HG02623 (cell line): ENCODE measurements around the gene PCDHGC3.
"Not testable (repeated sequence)": the region's sequence is repeated elsewhere in the genome, so short reads cannot be mapped to it uniquely, and the experiment has no call there.

Experiments used
- ATAC-seq: cut with Tn5 transposase; IDR thresholded peaks from one replicate; pipeline ENCODE4 v1.9.1; 2021; ENCODE audit warnings: moderate library complexity; ENCODE audit not compliant: unreplicated experiment

The PCDHGC3 gene

DNA sequence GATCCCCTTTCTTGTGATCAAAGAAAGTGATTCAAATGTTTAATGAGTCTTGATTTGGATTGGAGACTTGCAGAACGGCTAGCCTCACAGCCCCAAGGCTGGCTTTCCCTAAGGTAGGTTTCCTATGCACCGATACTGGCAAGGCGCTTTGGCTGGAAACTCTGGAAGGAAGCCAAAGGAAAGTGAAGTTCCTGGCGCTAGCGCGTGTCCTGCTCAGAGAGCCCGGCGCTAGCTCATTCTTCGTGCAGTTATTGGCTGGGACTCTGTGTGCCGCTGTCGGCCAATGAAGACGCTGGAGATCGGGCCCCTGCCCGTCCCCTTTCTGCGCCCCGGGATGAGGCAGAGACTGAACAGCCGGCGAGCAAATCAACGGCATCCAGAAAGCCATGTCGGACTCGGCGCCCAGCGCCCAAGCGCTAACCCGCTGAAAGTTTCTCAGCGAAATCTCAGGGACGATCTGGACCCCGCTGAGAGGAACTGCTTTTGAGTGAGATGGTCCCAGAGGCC, at the start of gene PCDHGC3:
Gene PCDHGC3 (plus strand): TSS at position 342 of the 507 bp plus-strand sequence. CDS start 151 bp downstream, at position 493.
- peak; percentile 97 for ATAC-seq

DNA sequence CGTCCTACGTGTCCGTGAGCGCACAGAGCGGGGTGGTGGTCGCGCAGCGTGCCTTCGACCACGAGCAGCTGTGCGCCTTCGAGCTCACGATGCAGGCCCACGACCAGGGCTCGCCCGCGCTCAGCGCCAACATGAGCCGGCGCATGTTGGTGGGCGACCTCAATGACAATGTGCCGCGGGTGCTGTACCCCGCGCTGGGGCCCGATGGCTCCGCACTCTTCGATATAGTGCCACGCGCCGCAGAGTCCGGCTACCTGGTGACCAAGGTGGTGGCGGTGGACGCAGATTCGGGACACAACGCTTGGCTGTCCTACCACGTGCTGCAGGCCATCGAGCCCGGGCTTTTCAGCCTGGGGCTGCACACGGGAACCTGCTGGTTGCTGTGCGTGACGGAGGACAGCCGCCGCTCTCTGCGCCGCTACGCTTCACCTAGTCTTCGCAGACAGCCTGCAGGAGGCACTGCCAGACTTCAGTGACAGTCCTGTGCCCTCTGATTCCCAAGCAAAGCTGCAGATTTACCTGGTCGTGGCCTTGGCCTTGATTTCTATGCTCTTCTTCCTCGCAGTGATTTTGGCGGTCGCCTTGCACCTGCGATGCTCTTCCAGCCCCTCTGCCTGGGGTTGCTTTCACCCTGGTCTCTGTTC, 47.9 kb upstream of the PCDHGC3 start:
- ATAC-seq = no peak

DNA sequence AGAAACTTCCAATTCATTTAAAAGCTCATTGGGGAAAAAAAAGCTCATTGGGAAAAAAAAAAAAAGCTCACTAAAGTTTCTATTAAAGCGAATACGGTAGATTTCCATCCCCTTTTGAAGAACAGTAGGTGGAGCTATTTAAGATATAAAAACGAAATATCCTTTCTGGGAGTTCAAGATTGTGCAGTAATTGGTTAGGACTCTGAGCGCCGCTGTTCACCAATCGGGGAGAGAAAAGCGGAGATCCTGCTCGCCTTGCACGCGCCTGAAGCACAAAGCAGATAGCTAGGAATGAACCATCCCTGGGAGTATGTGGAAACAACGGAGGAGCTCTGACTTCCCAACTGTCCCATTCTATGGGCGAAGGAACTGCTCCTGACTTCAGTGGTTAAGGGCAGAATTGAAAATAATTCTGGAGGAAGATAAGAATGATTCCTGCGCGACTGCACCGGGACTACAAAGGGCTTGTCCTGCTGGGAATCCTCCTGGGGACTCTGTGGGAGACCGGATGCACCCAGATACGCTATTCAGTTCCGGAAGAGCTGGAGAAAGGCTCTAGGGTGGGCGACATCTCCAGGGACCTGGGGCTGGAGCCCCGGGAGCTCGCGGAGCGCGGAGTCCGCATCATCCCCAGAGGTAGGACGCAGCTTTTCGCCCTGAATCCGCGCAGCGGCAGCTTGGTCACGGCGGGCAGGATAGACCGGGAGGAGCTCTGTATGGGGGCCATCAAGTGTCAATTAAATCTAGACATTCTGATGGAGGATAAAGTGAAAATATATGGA, 45.2 kb upstream of the PCDHGC3 start, which contains the start of gene PCDHGA12:
Gene PCDHGA12 (plus strand): TSS at position 176 of the 782 bp plus-strand sequence. CDS start 253 bp downstream, at position 429.
- ATAC-seq = peak; percentile 76

DNA sequence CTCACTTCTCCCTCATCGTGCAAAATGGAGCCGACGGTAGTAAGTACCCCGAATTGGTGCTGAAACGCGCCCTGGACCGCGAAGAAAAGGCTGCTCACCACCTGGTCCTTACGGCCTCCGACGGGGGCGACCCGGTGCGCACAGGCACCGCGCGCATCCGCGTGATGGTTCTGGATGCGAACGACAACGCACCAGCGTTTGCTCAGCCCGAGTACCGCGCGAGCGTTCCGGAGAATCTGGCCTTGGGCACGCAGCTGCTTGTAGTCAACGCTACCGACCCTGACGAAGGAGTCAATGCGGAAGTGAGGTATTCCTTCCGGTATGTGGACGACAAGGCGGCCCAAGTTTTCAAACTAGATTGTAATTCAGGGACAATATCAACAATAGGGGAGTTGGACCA, 44.5 kb upstream of the PCDHGC3 start:
- ATAC-seq = peak; percentile 43

DNA sequence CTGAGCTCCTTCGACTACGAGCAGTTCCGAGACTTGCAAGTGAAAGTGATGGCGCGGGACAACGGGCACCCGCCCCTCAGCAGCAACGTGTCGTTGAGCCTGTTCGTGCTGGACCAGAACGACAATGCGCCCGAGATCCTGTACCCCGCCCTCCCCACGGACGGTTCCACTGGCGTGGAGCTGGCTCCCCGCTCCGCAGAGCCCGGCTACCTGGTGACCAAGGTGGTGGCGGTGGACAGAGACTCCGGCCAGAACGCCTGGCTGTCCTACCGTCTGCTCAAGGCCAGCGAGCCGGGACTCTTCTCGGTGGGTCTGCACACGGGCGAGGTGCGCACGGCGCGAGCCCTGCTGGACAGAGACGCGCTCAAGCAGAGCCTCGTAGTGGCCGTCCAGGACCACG, 43.5 kb upstream of the PCDHGC3 start:
- ATAC-seq = not testable (repeated sequence)

DNA sequence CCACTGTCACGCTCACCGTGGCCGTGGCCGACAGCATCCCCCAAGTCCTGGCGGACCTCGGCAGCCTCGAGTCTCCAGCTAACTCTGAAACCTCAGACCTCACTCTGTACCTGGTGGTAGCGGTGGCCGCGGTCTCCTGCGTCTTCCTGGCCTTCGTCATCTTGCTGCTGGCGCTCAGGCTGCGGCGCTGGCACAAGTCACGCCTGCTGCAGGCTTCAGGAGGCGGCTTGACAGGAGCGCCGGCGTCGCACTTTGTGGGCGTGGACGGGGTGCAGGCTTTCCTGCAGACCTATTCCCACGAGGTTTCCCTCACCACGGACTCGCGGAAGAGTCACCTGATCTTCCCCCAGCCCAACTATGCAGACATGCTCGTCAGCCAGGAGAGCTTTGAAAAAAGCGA, 43.0 kb upstream of the PCDHGC3 start:
- not testable (repeated sequence) for ATAC-seq

DNA sequence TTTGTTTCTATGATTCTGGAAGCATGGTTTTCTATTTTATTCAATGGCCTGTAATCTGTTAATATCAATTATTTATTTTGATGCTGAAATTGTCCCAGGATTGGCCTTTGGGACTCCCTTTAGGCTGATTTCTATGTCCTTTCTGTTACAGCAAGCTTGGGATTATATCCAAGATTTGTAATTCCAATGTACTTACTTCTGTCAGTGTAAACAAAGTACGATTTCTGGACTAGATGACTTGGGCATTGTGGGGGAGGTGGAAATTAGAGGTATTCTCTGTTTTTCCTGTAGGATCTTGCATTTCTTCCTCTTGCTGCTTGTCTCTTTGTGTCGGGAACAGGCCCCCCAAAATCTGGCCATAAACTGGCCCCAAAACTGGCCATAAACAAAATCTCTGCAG, 41.8 kb upstream of the PCDHGC3 start:
- ATAC-seq = no peak

DNA sequence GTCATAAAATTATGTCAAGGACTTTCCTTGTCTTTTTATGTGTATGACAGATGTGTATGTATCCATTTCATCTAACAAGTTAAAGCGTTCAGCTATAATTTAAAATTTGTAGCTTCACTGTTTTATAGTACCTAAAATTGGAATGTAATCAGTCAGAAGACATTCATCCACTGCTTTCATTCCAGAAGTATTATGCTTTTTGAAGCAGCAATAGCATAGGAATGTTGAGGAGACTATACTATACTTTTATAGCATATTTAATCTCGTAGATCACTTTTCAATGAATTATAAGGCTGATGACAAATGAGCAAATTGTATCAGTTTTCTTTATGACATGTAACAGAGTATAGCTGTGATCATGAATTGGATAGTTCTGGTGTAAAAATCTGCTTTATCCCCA, 38.5 kb upstream of the PCDHGC3 start:
- ATAC-seq = no peak

DNA sequence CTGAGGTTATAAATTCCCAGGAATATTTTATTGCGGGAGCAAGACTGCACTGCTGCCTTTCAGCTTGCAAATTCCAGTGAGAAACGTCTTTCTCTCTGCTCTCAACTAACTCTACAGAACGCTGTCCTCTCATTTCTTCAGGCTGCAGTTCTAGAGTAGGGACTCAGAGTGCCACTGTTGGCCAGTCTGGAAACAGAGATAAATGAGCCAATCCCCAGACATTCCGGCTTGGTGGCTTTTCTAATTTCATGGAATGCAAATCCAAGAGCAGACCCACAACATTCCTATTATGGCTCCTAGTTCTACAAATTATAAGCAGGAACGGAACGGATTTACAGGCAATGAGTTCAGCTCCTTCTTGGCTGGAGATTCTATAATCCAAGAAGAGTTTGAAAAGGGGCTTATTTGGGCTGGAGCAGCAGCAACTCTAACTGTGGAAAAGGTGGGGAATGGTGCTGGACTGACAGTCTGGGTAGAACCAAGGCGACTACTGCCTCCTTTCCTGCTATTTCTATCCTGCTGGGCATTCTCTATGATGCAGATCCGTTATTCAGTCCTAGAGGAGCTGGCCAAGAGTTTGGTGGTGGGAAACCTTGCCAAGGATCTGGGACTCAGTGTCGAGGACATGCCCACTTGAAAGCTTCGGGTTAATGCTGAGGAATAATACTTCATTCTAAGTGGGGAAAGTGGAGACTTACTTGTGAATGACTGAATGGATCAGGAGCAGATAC, 36.2 kb upstream of the PCDHGC3 start:
- ATAC-seq = no peak

DNA sequence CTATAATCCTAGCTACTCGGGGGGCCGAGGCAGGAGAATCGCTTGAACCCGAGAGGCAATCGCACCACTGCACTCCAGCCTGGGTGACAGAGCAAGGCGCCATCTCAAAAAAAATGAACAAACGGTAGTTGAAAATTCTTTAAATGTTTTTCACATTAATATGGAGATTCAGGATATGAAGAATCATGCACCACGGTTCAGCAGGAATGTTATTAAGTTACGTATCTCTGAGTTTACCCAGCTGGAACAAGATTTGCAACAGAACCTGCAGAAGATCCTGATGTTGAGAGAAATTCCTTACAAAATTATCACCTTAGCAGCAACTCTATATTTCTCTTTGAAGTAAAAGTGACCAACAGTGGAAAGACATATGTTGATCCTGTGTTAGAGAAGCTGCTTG, 35.4 kb upstream of the PCDHGC3 start:
- ATAC-seq = no peak

DNA sequence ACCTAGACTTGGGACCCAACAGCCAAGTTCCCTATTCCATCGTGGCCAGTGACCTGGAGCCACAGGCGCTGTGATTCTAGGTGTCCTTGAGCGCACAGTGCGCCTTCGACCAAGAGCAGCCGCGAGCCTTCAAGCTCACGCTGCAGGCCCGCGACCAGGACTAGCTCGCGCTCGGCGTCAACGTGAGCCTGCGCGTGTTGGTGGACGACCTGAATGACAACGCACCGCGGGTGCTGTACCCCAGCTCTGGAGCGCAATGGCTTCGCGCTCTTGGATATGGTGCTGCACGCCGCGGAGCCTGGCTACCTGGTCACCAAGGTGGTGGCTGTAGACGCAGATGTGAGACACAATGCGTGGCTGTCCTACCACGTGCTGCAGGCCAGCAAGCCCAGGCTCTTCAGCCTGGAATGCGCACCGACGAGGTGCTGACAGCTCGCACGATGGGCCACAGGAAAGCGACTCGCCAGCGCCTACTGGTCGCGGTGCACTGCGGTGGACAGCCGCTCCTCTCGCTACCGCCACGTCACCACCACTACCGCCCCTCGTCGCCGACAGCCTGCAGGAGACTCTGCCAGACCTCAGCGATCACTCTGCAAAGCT, 34.1 kb upstream of the PCDHGC3 start:
- no peak for ATAC-seq

DNA sequence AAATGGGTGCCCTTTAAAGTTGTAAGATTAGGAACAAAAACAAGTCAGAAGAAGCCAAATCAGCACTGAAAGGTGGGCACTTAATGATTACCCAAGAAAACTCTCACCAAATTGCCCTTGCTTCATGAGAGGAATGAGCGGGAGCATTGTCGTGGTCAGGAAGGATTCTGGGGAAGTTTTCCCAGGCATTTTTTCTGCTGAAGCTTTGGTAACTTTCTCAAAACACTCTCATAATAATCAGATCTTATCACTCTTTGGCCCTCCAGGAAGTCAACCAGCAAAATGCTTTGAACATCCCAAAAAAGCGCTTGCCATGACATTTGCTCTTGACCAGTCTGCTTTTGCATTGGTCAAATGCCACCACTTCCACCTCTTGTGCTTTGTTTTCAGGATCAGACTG, 10.4 kb upstream of the PCDHGC3 start:
- ATAC-seq = no peak

DNA sequence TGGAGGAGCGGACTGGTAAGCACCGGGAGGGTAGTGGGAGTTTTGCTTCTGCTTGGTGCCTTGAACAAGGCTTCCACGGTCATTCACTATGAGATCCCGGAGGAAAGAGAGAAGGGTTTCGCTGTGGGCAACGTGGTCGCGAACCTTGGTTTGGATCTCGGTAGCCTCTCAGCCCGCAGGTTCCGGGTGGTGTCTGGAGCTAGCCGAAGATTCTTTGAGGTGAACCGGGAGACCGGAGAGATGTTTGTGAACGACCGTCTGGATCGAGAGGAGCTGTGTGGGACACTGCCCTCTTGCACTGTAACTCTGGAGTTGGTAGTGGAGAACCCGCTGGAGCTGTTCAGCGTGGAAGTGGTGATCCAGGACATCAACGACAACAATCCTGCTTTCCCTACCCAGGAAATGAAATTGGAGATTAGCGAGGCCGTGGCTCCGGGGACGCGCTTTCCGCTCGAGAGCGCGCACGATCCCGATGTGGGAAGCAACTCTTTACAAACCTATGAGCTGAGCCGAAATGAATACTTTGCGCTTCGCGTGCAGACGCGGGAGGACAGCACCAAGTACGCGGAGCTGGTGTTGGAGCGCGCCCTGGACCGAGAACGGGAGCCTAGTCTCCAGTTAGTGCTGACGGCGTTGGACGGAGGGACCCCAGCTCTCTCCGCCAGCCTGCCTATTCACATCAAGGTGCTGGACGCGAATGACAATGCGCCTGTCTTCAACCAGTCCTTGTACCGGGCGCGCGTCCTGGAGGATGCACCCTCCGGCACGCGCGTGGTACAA, 556 bp downstream of the PCDHGC3 start:
- peak; percentile 22 for ATAC-seq

DNA sequence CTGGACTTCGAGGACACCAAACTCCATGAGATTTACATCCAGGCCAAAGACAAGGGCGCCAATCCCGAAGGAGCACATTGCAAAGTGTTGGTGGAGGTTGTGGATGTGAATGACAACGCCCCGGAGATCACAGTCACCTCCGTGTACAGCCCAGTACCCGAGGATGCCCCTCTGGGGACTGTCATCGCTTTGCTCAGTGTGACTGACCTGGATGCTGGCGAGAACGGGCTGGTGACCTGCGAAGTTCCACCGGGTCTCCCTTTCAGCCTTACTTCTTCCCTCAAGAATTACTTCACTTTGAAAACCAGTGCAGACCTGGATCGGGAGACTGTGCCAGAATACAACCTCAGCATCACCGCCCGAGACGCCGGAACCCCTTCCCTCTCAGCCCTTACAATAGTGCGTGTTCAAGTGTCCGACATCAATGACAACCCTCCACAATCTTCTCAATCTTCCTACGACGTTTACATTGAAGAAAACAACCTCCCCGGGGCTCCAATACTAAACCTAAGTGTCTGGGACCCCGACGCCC, 1.3 kb downstream of the PCDHGC3 start:
- ATAC-seq = no peak

DNA sequence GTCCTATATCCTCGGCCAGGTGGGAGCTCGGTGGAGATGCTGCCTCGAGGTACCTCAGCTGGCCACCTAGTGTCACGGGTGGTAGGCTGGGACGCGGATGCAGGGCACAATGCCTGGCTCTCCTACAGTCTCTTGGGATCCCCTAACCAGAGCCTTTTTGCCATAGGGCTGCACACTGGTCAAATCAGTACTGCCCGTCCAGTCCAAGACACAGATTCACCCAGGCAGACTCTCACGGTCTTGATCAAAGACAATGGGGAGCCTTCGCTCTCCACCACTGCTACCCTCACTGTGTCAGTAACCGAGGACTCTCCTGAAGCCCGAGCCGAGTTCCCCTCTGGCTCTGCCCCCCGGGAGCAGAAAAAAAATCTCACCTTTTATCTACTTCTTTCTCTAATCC, 2.0 kb downstream of the PCDHGC3 start:
- no peak for ATAC-seq

DNA sequence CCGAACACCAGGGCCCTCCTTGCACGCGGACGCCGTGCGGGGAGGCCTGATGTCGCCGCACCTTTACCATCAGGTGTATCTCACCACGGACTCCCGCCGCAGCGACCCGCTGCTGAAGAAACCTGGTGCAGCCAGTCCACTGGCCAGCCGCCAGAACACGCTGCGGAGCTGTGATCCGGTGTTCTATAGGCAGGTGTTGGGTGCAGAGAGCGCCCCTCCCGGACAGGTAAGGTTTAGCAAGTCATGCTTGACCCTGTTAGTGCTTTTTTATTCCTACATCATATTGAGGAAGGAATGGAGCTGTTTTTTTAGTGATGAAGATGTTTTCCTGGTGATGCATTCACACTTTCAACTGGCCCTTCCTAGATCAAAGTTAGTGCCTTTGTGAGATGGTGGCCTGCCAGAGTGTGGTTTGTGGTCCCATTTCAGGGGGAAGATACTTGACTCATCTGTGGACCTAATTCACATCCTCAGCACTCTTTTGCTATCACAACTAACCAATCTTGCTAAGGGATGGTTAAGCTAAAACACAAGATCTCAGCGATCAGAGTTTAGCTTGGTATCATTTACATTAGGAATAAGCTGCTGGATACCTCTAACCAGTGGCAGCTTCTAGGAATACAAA, 2.7 kb downstream of the PCDHGC3 start:
- ATAC-seq = no peak

DNA sequence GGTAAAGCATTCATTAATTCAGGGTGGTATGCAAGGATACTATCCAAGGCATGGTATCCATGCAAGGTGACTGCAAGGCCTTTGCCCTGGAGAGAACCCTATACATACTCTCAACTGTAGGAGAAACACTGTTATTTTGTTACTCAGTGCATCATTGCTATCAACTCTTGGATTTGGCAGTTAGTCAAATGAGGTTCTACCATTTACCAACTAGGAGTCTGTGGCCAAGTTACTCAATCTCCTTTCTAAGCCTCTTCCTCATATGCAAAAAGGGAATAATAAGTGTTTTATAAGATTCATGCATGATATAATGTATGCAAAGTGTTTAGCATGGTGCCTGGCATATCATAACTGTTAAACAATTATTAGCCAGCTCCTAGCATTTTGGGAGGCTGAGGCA, 4.0 kb downstream of the PCDHGC3 start:
- ATAC-seq = no peak

DNA sequence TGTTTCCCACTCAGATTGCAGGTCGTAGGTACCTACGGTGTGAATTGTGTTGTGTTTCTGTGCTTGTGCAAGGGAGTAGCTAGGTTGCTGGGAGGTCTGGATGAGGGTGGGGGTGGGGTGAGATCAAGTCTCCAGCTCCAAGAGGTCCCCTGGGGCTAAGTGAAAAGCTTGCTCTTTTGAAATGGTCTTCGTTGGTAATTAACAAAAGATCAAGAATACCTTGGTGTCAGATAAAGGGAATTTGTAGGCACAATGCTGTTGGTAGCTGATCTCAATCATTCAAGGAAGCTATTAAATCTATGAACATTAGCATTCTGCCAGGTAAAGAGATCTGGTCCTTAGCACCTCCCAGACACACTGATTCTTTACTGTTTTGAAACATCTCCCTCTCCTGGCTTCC, 8.1 kb downstream of the PCDHGC3 start:
- no peak for ATAC-seq

DNA sequence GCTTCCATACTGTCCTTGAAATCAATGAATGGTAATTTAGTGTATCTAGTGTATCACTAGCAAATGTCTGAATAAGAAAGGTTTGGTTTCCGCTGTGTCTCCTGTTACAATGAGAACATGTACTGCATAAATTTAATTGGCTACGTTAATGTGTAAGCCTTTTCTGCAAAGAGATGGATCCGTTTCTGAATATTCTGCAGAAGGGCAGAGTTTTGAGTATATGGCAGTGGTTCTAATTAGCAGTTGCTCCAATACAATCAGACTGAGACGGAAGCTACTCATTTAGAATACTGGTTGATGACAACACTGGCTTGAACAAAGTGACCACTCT, 8.5 kb downstream of the PCDHGC3 start:
- ATAC-seq = no peak
